GM23338 (cell line): ENCODE data around the gene GRIA3.

Source experiments
- CREB1 ChIP-seq: fragments of 250-450 bp; sonication (Bioruptor Pico); IDR thresholded peaks from 2 replicates; pipeline ENCODE4 v1.5.0; 2020; ENCODE audit warnings: low read depth, mild to moderate bottlenecking, moderate library complexity
- EZH2 ChIP-seq: fragments of 200-600 bp; sonication (generic); IDR thresholded peaks from one replicate; pipeline ENCODE4 v1.8.0; 2017; ENCODE audit warnings: antibody characterized with exemption, mild to moderate bottlenecking, low read depth; ENCODE audit not compliant: unreplicated experiment
- ZNF114 ChIP-seq: fragments of 250-450 bp; sonication (Bioruptor Pico); IDR thresholded peaks from 2 replicates; pipeline ENCODE4 v1.5.0; 2020; ENCODE audit warnings: mild to moderate bottlenecking, moderate library complexity
- ZNF331 ChIP-seq: fragments of 250-450 bp; sonication (Bioruptor Pico); IDR thresholded peaks from 2 replicates; pipeline ENCODE4 v1.5.0; 2020; ENCODE audit warnings: low read depth, mild to moderate bottlenecking, moderate library complexity
- TF ChIP-seq, protein P1 (sequence below): IDR thresholded peaks from one replicate; pipeline ENCODE4 v1.6.1; 2018; ENCODE audit warnings: antibody characterized with exemption; ENCODE audit not compliant: unreplicated experiment
- TF ChIP-seq, protein P2 (sequence below): IDR thresholded peaks from 2 replicates; pipeline ENCODE4 v1.6.1; 2016; ENCODE audit warnings: antibody characterized with exemption
- TF ChIP-seq, protein P3 (sequence below), 2 experiments: fragments of 200-600 bp in 1 of 2; sonication (generic) in 1 of 2; conservative IDR thresholded peaks; 2 replicates each; pipeline versions ENCODE4 v1.5.1 to v1.6.1; 2016 to 2017; ENCODE audit warnings: antibody characterized with exemption in 2 of 2, low read depth in 2 of 2, mild to moderate bottlenecking in 2 of 2, moderate library complexity in 1 of 2

DNA sequence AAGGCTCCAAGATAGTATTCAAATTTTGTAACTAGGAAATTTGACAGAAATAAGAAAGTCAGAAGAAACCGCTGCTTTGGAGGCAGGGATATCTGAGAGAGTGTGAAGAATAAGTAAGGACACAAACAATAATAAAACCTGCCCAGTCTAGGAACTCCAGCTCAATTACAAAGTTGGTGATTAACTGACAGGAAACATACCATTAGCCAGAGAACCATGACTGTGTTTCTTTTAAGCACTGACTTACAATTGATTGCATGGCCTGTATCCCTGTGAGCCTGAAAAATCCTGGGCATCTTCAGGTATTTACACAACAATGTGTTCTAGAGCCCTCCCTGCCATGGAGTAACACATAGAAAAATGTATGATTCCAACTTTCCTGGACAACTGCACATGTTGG is 127.4 kb downstream of the GRIA3 start:
- TF ChIP-seq ZNF114 (CRISPR knock-in tag) (no peak), EZH2 (no peak), ZNF331 (no peak), CREB1 (CRISPR knock-in tag) (no peak)
- TF ChIP-seq, protein P1, sequence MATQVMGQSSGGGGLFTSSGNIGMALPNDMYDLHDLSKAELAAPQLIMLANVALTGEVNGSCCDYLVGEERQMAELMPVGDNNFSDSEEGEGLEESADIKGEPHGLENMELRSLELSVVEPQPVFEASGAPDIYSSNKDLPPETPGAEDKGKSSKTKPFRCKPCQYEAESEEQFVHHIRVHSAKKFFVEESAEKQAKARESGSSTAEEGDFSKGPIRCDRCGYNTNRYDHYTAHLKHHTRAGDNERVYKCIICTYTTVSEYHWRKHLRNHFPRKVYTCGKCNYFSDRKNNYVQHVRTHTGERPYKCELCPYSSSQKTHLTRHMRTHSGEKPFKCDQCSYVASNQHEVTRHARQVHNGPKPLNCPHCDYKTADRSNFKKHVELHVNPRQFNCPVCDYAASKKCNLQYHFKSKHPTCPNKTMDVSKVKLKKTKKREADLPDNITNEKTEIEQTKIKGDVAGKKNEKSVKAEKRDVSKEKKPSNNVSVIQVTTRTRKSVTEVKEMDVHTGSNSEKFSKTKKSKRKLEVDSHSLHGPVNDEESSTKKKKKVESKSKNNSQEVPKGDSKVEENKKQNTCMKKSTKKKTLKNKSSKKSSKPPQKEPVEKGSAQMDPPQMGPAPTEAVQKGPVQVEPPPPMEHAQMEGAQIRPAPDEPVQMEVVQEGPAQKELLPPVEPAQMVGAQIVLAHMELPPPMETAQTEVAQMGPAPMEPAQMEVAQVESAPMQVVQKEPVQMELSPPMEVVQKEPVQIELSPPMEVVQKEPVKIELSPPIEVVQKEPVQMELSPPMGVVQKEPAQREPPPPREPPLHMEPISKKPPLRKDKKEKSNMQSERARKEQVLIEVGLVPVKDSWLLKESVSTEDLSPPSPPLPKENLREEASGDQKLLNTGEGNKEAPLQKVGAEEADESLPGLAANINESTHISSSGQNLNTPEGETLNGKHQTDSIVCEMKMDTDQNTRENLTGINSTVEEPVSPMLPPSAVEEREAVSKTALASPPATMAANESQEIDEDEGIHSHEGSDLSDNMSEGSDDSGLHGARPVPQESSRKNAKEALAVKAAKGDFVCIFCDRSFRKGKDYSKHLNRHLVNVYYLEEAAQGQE: no peak
- TF ChIP-seq, protein P2, sequence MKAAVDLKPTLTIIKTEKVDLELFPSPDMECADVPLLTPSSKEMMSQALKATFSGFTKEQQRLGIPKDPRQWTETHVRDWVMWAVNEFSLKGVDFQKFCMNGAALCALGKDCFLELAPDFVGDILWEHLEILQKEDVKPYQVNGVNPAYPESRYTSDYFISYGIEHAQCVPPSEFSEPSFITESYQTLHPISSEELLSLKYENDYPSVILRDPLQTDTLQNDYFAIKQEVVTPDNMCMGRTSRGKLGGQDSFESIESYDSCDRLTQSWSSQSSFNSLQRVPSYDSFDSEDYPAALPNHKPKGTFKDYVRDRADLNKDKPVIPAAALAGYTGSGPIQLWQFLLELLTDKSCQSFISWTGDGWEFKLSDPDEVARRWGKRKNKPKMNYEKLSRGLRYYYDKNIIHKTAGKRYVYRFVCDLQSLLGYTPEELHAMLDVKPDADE: no peak
- TF ChIP-seq, protein P3, sequence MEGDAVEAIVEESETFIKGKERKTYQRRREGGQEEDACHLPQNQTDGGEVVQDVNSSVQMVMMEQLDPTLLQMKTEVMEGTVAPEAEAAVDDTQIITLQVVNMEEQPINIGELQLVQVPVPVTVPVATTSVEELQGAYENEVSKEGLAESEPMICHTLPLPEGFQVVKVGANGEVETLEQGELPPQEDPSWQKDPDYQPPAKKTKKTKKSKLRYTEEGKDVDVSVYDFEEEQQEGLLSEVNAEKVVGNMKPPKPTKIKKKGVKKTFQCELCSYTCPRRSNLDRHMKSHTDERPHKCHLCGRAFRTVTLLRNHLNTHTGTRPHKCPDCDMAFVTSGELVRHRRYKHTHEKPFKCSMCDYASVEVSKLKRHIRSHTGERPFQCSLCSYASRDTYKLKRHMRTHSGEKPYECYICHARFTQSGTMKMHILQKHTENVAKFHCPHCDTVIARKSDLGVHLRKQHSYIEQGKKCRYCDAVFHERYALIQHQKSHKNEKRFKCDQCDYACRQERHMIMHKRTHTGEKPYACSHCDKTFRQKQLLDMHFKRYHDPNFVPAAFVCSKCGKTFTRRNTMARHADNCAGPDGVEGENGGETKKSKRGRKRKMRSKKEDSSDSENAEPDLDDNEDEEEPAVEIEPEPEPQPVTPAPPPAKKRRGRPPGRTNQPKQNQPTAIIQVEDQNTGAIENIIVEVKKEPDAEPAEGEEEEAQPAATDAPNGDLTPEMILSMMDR (conservative IDR thresholded peaks at IDR 0.05; ENCODE audit: low read depth in 2 of 2): no peak
